IMR-90 (cell line): ENCODE results near the gene RAD1. TPM values are rescaled to one million over a fixed set of nuclear protein-coding genes. Genes with fewer than 3 reads are reported as not detected.

ENCODE experiments used
- ATAC-seq: fragments of 200-7000 bp; cut with Tn5 transposase; 2 replicates; pipeline ENCODE4 v1.9.1; 2020; ENCODE audit warnings: low read depth, mild to moderate bottlenecking, moderate library complexity
- BruUV-seq: library from RNA; stranded (reverse); fragments of 400-500 nt; replicated peaks from 2 replicates; lab custom pipeline; 2021; lab: Mats Ljungman, UMichigan
- CTCF ChIA-PET: fragments of 300-600 bp; formaldehyde crosslinking; extraction: SDS; loops from one replicate; lab custom pipeline; 2021; ENCODE audit warnings: antibody characterized with exemption; lab: Yijun Ruan, JAX
- POLR2A ChIA-PET: fragments of 300-600 bp; sonication (Branson Sonifier 250); formaldehyde crosslinking; loops from one replicate; lab custom pipeline; 2022; ENCODE audit warnings: antibody characterized with exemption; ENCODE audit not compliant: unreplicated experiment; lab: Charles Lee
- DNase-seq: peaks from one replicate; pipeline ENCODE4 v3.0.0; 2013
- H2AFZ ChIP-seq: replicated peaks from 2 replicates; pipeline ENCODE3; 2013; ENCODE audit warnings: low read length, mild to moderate bottlenecking; ENCODE audit not compliant: poor library complexity
- H2AK5ac ChIP-seq: 2 replicates; pipeline ENCODE4 v1.6.1; 2013; ENCODE audit warnings: low read depth, low read length, inconsistent platforms
- H2AK9ac ChIP-seq: replicated peaks from 2 replicates; pipeline ENCODE3; 2013; ENCODE audit warnings: mild to moderate bottlenecking, low read depth, low read length, moderate library complexity; ENCODE audit not compliant: poor library complexity
- H2BK120ac ChIP-seq: 2 replicates; pipeline ENCODE4 v1.6.1; 2013; ENCODE audit warnings: low read depth, low read length, inconsistent platforms
- H2BK15ac ChIP-seq: 3 replicates; pipeline ENCODE4 v1.6.1; 2013; ENCODE audit warnings: low read depth, low read length, inconsistent platforms
- H2BK20ac ChIP-seq: 2 replicates; pipeline ENCODE4 v1.6.1; 2013; ENCODE audit warnings: low read depth, mild to moderate bottlenecking, inconsistent platforms, low read length, moderate library complexity
- H2BK5ac ChIP-seq: 2 replicates; pipeline ENCODE4 v1.6.1; 2013; ENCODE audit warnings: mild to moderate bottlenecking, low read depth, low read length, inconsistent platforms; ENCODE audit not compliant: poor library complexity, severe bottlenecking
- H3K14ac ChIP-seq: replicated peaks from 2 replicates; pipeline ENCODE4 v1.6.1; 2013; ENCODE audit warnings: low read depth, low read length, inconsistent platforms
- H3K18ac ChIP-seq: 2 replicates; pipeline ENCODE4 v1.6.1; 2013; ENCODE audit warnings: low read depth, low read length, control low read depth
- H3K23ac ChIP-seq: 2 replicates; pipeline ENCODE4 v1.6.1; 2013; ENCODE audit warnings: low read depth, low read length, inconsistent platforms
- H3K27ac ChIP-seq: 2 replicates; pipeline ENCODE4 v1.5.1; 2013; ENCODE audit warnings: mild to moderate bottlenecking, control low read depth, low read length; ENCODE audit not compliant: insufficient read depth
- H3K27me3 ChIP-seq: 2 replicates; pipeline ENCODE4 v1.6.1; 2013; ENCODE audit warnings: low read length; ENCODE audit not compliant: control insufficient read depth, insufficient read depth
- H3K36me3 ChIP-seq: 2 replicates; pipeline ENCODE4 v1.6.1; 2013; ENCODE audit warnings: low read length, mixed read lengths; ENCODE audit not compliant: control insufficient read depth, insufficient read depth
- H3K4ac ChIP-seq: 2 replicates; pipeline ENCODE4 v1.6.1; 2013; ENCODE audit warnings: low read depth, low read length, inconsistent platforms
- H3K4me1 ChIP-seq: 2 replicates; pipeline ENCODE4 v1.6.1; 2013; ENCODE audit warnings: low read length, mixed read lengths; ENCODE audit not compliant: control insufficient read depth, insufficient read depth
- H3K4me2 ChIP-seq: 2 replicates; pipeline ENCODE4 v1.6.1; 2013; ENCODE audit warnings: low read depth, mild to moderate bottlenecking, control low read depth, low read length, moderate library complexity
- H3K4me3 ChIP-seq: 2 replicates; pipeline ENCODE4 v1.5.1; 2013; ENCODE audit warnings: low read depth, mild to moderate bottlenecking, control low read depth, low read length, moderate library complexity; ENCODE audit not compliant: insufficient read depth
- H3K56ac ChIP-seq: 2 replicates; pipeline ENCODE4 v1.6.1; 2013; ENCODE audit warnings: low read length, inconsistent platforms; ENCODE audit not compliant: insufficient read depth; ENCODE audit errors: extremely low read depth
- H3K79me1 ChIP-seq, 2 experiments: 2 replicates each; pipeline ENCODE4 v1.6.1; 2013; ENCODE audit warnings: low read length in 2 of 2, inconsistent platforms in 1 of 2, low read depth in 1 of 2
- H3K9ac ChIP-seq: 2 replicates; pipeline ENCODE4 v1.6.1; 2013; ENCODE audit warnings: low read depth, low read length, control low read depth
- H3K9me1 ChIP-seq: 2 replicates; pipeline ENCODE4 v1.6.1; 2013; ENCODE audit warnings: low read length, inconsistent platforms; ENCODE audit not compliant: insufficient read depth
- H3K9me3 ChIP-seq: 2 replicates; pipeline ENCODE4 v1.6.1; 2013; ENCODE audit warnings: low read length; ENCODE audit not compliant: control insufficient read depth, insufficient read depth
- H4K20me1 ChIP-seq: 2 replicates; pipeline ENCODE4 v1.6.1; 2013; ENCODE audit warnings: low read length, inconsistent platforms; ENCODE audit not compliant: insufficient read depth
- H4K5ac ChIP-seq: 2 replicates; pipeline ENCODE4 v1.6.1; 2013; ENCODE audit warnings: mild to moderate bottlenecking, low read depth, low read length, control low read depth
- H4K8ac ChIP-seq, 2 experiments: 2 replicates each; pipeline ENCODE4 v1.6.1; 2013; ENCODE audit warnings: low read depth in 2 of 2, low read length in 2 of 2, control low read depth in 1 of 2, inconsistent platforms in 1 of 2
- H4K91ac ChIP-seq: 2 replicates; pipeline ENCODE4 v1.6.1; 2013; ENCODE audit warnings: low read depth, low read length, inconsistent platforms; ENCODE audit not compliant: insufficient read depth
- CHD1 ChIP-seq: IDR thresholded peaks from 2 replicates; pipeline ENCODE4 v1.6.1; 2012; ENCODE audit warnings: low read depth, low read length, improper control_type of control experiment
- POLR2A ChIP-seq: IDR thresholded peaks from 2 replicates; pipeline ENCODE4 v1.6.1; 2012; ENCODE audit warnings: mild to moderate bottlenecking, low read depth, low read length
- RCOR1 ChIP-seq: IDR thresholded peaks from 2 replicates; pipeline ENCODE4 v1.6.1; 2012; ENCODE audit warnings: mild to moderate bottlenecking, low read length, improper control_type of control experiment; ENCODE audit not compliant: insufficient replicate concordance
- WGBS, 2 experiments: methylation state at CpG; one replicate each; pipeline versions ENCODE4 v1.1.5 to v1.1.7; 2013; ENCODE audit warnings: missing lambda C conversion rate in 2 of 2; ENCODE audit not compliant: insufficient read length in 1 of 2; ENCODE audit errors: extremely low coverage in 2 of 2; 5-methylcytosine and 5-hydroxymethylcytosine counted together
- dilution Hi-C: fragments of 300-500 bp; cut with HindIII; formaldehyde crosslinking; loops from one replicate; pipeline ENCODE4 v1.14.3; 2018; ENCODE audit warnings: low sequenced_read_pairs; ENCODE audit not compliant: unreplicated experiment
- in situ Hi-C: fragments of 300-500 bp; cut with MboI; formaldehyde crosslinking; loops from 3 replicates; pipeline ENCODE4 v1.14.3; 2019; ENCODE audit warnings: low sequenced_read_pairs, inconsistent platforms, mixed read lengths
- intact Hi-C: fragments of 100-400 bp; cut with micrococcal nuclease; formaldehyde crosslinking; loops from 2 replicates; pipeline ENCODE4 v1.10.0; 2022
- polyA plus RNA-seq, 3 experiments: library from polyadenylated mRNA; depleted of rRNA; stranded (reverse); fragments of >200 nt; gene quantifications; 2 replicates each; pipeline ENCODE4 v1.2.3, GENCODE V29; 2012; ENCODE audit warnings: low replicate concordance in 1 of 3
- total RNA-seq: library from RNA; depleted of rRNA; stranded (reverse); fragments of >200 nt; gene quantifications from 2 replicates; pipeline ENCODE4 v1.2.3, GENCODE V29; 2012

Gene RAD1
- total and polyA plus RNA-seq, 2 of the 4 experiments (the other 2 are of a cell fraction) = 18.5 to 21.5 TPM

DNA sequence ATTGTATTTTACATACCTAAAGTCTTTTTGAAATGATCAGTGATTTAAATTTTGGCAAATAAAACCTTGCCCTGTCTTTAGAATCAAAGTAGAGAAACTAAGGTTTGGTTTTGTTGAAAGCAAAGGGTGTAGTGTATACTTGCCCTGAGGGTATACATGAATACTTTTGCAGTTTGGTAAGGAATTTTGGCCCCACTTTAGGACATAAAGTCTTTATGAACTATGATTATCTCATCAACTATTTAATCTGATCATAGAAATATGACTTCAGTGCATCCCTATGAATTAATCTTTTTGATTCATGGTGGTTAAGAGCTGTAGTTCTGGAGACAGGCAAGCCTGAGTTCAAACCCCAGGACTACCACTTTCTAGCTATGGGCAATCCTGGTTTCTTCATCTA lies 17.7 kb downstream of the RAD1 start (continued):
- TF ChIP-seq RCOR1 (no peak), CHD1 (no peak)

DNA sequence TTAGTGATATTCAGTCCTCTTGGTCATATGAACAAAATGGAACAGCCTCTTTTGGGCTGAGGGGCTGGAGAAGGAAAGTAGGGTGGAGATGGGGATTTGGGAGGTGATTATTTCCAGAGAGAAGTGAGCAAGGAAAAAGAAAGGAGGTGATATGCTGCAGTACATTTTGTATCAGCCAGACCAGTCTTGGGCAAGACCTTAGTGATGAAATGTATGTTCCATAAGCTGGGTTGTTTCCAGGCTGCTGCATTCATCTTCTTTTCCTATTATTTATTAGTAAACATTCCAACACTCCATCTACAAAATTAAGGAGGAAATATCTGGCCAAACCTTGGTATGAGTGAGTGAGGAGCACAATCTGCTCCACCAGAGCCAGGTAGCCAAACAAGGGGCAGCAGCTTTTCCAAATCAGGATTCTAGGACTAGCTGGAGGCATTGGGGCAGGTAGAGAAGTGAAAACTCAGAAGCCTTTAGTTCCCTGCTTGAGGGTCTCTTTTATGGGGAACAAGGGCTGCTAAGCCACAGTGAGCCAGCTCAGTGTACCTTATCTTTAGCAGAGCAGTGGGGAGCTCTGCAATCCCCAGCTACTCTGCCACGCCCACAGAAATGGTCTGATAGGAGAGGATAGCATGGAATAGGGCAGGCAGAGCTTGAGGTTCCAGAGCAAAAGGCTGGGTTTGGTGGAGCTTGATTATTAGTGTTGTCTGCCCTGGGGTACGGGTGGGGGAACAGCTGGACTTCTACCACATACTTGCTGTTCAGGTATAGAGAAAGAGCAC lies 19.5 kb downstream of the RAD1 start:
- no peaks in the 10 kb centered on the region for H3K9me1 ChIP-seq
- no peak overlapping the region for H4K8ac ChIP-seq
- H3K79me1 ChIP-seq = no peaks in the 10 kb centered on the region
- dilution Hi-C loops (no loop called here), in situ Hi-C loops (loop anchor here (25.0 kb wide), 1 partner anchor 909 kb away; the partner anchor contains the start of gene SLC45A2), intact Hi-C loops (loop anchor here (5.0 kb wide), 1 partner anchor 54 kb away; no protein-coding TSS in a partner anchor)
- no peak overlapping the region for H3K4me2 ChIP-seq
- H3K9me3 ChIP-seq = no peaks in the 10 kb centered on the region
- DNase-seq (no peak), ATAC-seq (no peak)
- H3K27ac ChIP-seq = no peak overlapping the region
- no peak overlapping the region for H3K18ac ChIP-seq
- no peak overlapping the region for H2BK20ac ChIP-seq
- BruUV-seq = no TSS peak
- H4K20me1 ChIP-seq = no peaks in the 10 kb centered on the region
- no peak overlapping the region for H2AFZ ChIP-seq
- no peak overlapping the region for H3K9ac ChIP-seq
- H3K36me3 ChIP-seq = 0 out of 2 replicates have a peak, but pooled peaks cover 4% of the 10 kb centered on the region
- no peak overlapping the region for H2BK15ac ChIP-seq
- no peak for TF ChIP-seq POLR2A
- H3K27me3 ChIP-seq = no peaks in the 10 kb centered on the region
- no peak overlapping the region for H3K23ac ChIP-seq
- POLR2A ChIA-PET = no interaction called here
- no peak overlapping the region for H3K4ac ChIP-seq
- no peak overlapping the region for H3K14ac ChIP-seq
- H2AK5ac ChIP-seq = no peak overlapping the region
- no peak overlapping the region for H2BK5ac ChIP-seq
- H4K5ac ChIP-seq = no peak overlapping the region
- H3K56ac ChIP-seq = no peak overlapping the region
- WGBS, 2 experiments = no CpG with 5 or more reads among the region's 2 CpGs
- H3K4me3 ChIP-seq = no peak overlapping the region
- CTCF ChIA-PET = interaction anchor here (1.4 kb wide), 1 partner anchor 411 kb away, joined by 4 read pairs; no protein-coding TSS in a partner anchor
- no peak overlapping the region for H2BK120ac ChIP-seq
- H3K4me1 ChIP-seq = no peaks in the 10 kb centered on the region
- H4K91ac ChIP-seq = no peak overlapping the region
- H2AK9ac ChIP-seq = no peak overlapping the region
